ENCODE data around the gene NMUR2. TPM values are rescaled to one million over a fixed set of nuclear protein-coding genes. Genes with fewer than 3 reads are reported as not detected.
A peak's percentile ranks its signal among the peaks of the same experiment; 100 is the strongest.

NMUR2 gene
- total RNA-seq, 2 donors from 2014 or later = not detected

DNA sequence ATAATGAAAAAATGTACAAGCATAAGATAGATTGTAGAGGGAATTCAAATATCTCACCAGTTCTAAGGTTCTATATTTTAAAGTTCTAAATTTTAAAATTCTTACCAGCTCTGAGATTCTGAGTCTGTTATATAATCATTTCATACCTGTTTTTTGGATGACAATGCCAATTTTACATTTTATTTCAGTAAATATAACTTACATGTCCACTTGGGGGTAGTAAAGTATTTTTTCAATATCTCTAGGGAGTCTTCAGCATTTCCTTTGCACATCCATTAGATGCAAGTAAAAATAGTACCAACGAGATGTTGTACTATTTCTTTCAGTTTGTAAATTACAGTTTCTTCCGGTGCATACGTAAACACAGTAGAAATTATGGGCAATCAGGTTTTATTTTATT, 25.7 kb downstream of the NMUR2 start:
- TF ChIP-seq, protein P1, sequence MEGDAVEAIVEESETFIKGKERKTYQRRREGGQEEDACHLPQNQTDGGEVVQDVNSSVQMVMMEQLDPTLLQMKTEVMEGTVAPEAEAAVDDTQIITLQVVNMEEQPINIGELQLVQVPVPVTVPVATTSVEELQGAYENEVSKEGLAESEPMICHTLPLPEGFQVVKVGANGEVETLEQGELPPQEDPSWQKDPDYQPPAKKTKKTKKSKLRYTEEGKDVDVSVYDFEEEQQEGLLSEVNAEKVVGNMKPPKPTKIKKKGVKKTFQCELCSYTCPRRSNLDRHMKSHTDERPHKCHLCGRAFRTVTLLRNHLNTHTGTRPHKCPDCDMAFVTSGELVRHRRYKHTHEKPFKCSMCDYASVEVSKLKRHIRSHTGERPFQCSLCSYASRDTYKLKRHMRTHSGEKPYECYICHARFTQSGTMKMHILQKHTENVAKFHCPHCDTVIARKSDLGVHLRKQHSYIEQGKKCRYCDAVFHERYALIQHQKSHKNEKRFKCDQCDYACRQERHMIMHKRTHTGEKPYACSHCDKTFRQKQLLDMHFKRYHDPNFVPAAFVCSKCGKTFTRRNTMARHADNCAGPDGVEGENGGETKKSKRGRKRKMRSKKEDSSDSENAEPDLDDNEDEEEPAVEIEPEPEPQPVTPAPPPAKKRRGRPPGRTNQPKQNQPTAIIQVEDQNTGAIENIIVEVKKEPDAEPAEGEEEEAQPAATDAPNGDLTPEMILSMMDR (conservative IDR thresholded peaks at IDR 0.05) = no peak
- peak overlapping the region; percentile 6 for H3K27ac ChIP-seq (ENCODE audit: low read depth, low read length)
- Mint-ChIP-seq H3K4me3 (no peak overlapping the region), H3K27ac (no peak overlapping the region), H3K9me3 (no peaks in the 10 kb centered on the region), H3K27me3 (ENCODE audit: insufficient read depth) (no peaks in the 10 kb centered on the region), H3K36me3 (ENCODE audit: low read depth) (no peaks in the 10 kb centered on the region), H3K4me1 (no peaks in the 10 kb centered on the region)
- H3K27me3 ChIP-seq (ENCODE audit: control insufficient read depth, insufficient read depth, low read length, poor library complexity, severe bottlenecking) = no peaks in the 10 kb centered on the region
- H3K4me1 ChIP-seq (ENCODE audit: control insufficient read depth, insufficient read depth, low read length) = no peaks in the 10 kb centered on the region
- no peaks in the 10 kb centered on the region for H3K9me3 ChIP-seq (ENCODE audit: control insufficient read depth, low read length)
- no peak overlapping the region for H3K4me3 ChIP-seq (ENCODE audit: low read length)
- DNase-seq = no peak
- 100% methylated on average over 1 to 3 of the region's 3 CpGs for WGBS, 2 experiments (ENCODE audit: insufficient coverage in 1 of 2, insufficient read length in 1 of 2)
- no peaks in the 10 kb centered on the region for H3K36me3 ChIP-seq (ENCODE audit: control insufficient read depth, insufficient read depth, low read length)
- no peak overlapping the region for H3K9ac ChIP-seq (ENCODE audit: extremely low read depth, low read length, poor library complexity, severe bottlenecking)

DNA sequence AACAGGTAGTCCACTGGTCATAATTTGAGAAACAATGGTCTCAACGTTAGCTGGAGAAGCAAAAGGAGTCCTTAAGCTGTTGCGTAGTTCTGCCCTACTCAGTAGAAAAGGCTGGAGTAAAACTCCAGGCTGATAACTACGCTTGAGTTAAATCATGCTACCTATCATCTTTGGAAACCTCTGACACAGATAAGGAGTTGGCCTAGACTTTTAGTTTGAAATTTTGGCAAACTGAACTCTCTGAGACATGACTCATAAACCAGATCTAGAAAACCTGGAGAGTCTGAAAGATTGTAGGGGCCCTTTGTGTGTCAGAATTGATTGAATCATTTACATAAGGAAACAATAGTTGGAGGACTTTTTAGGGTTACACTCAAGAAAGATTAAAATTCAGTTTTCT, 26.3 kb downstream of the NMUR2 start:
- DNase-seq = no peak
- no peak overlapping the region for H3K4me3 ChIP-seq (ENCODE audit: low read length)
- no peaks in the 10 kb centered on the region for H3K36me3 Mint-ChIP-seq (ENCODE audit: low read depth)
- H3K27me3 Mint-ChIP-seq (ENCODE audit: insufficient read depth) = no peaks in the 10 kb centered on the region
- no peaks in the 10 kb centered on the region for H3K36me3 ChIP-seq (ENCODE audit: control insufficient read depth, insufficient read depth, low read length)
- H3K27me3 ChIP-seq (ENCODE audit: control insufficient read depth, insufficient read depth, low read length, poor library complexity, severe bottlenecking) = no peaks in the 10 kb centered on the region
- no peaks in the 10 kb centered on the region for H3K9me3 ChIP-seq (ENCODE audit: control insufficient read depth, low read length)
- H3K4me1 ChIP-seq (ENCODE audit: control insufficient read depth, insufficient read depth, low read length) = no peaks in the 10 kb centered on the region
- no peak overlapping the region for H3K27ac ChIP-seq (ENCODE audit: low read depth, low read length)
- no peak overlapping the region for H3K4me3 Mint-ChIP-seq
- H3K4me1 Mint-ChIP-seq = no peaks in the 10 kb centered on the region
- no peaks in the 10 kb centered on the region for H3K9me3 Mint-ChIP-seq
- TF ChIP-seq, protein P1 (conservative IDR thresholded peaks at IDR 0.05) = no peak
- WGBS, 2 experiments (ENCODE audit: insufficient coverage in 1 of 2, insufficient read length in 1 of 2) = 82 to 85% methylated on average over 3 of the region's 3 CpGs
- no peak overlapping the region for H3K9ac ChIP-seq (ENCODE audit: extremely low read depth, low read length, poor library complexity, severe bottlenecking)
- no peak overlapping the region for H3K27ac Mint-ChIP-seq

DNA sequence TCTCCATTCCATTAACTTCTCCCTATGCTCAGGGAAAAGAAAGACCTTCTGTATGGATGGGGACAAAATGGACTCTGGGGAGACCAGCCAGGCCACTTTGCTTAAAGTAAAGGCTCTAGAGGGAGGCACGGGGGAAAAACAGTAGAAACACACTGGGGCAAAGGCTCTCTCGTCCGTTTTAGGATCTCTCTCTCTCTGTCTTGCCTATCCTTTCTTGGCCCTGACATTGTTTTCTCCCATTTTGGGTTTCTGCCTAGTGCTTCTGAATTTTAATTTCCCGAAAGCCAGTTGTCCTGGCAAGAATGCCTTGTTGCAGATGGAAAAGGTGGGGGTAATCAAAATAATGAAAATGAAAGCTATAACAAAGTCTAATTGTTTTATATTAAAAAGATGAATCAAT, 28.2 kb downstream of the NMUR2 start:
- Mint-ChIP-seq H3K36me3 (ENCODE audit: low read depth) (no peaks in the 10 kb centered on the region), H3K4me1 (no peaks in the 10 kb centered on the region), H3K4me3 (no peak overlapping the region), H3K27ac (no peak overlapping the region), H3K27me3 (ENCODE audit: insufficient read depth) (no peaks in the 10 kb centered on the region), H3K9me3 (no peaks in the 10 kb centered on the region)
- DNase-seq = no peak
- 87 to 97% methylated on average over 3 to 4 of the region's 4 CpGs for WGBS, 2 experiments (ENCODE audit: insufficient coverage in 1 of 2, insufficient read length in 1 of 2)
- H3K9ac ChIP-seq (ENCODE audit: extremely low read depth, low read length, poor library complexity, severe bottlenecking) = no peak overlapping the region
- TF ChIP-seq, protein P1 (conservative IDR thresholded peaks at IDR 0.05) = no peak
- no peaks in the 10 kb centered on the region for H3K36me3 ChIP-seq (ENCODE audit: control insufficient read depth, insufficient read depth, low read length)
- no peak overlapping the region for H3K4me3 ChIP-seq (ENCODE audit: low read length)
- H3K4me1 ChIP-seq (ENCODE audit: control insufficient read depth, insufficient read depth, low read length) = no peaks in the 10 kb centered on the region
- H3K27me3 ChIP-seq (ENCODE audit: control insufficient read depth, insufficient read depth, low read length, poor library complexity, severe bottlenecking) = no peaks in the 10 kb centered on the region
- H3K27ac ChIP-seq (ENCODE audit: low read depth, low read length) = no peak overlapping the region
- no peaks in the 10 kb centered on the region for H3K9me3 ChIP-seq (ENCODE audit: control insufficient read depth, low read length)
